OCI-LY1 (cell line): ENCODE data around the gene NCAPH2.

Experiments
- H2AFZ ChIP-seq: fragments of 200-600 bp; sonication (generic), shearing (Covaris generic); 2 replicates; pipeline ENCODE4 v1.6.0; 2014; ENCODE audit warnings: antibody characterized with exemption, mild to moderate bottlenecking, low read length
- H3F3A ChIP-seq: fragments of 200-600 bp; sonication (generic), shearing (Covaris generic); 2 replicates; pipeline ENCODE4 v1.6.0; 2014; ENCODE audit warnings: mild to moderate bottlenecking, antibody characterized with exemption, low read length, moderate library complexity; ENCODE audit not compliant: insufficient read depth
- H3K27ac ChIP-seq: fragments of 200-600 bp; sonication (generic); 2 replicates; pipeline ENCODE4 v1.5.1; 2014; ENCODE audit warnings: low read length, mixed run types, mild to moderate bottlenecking, low read depth; ENCODE audit not compliant: poor library complexity, severe bottlenecking
- H3K27me3 ChIP-seq: fragments of 200-600 bp; sonication (generic); 2 replicates; pipeline ENCODE4 v1.6.0; 2014; ENCODE audit warnings: antibody characterized with exemption, mild to moderate bottlenecking, low read length, moderate library complexity; ENCODE audit not compliant: insufficient read depth
- H3K36me3 ChIP-seq: fragments of 200-600 bp; sonication (generic); 2 replicates; pipeline ENCODE4 v1.6.1; 2014; ENCODE audit warnings: mild to moderate bottlenecking, antibody characterized with exemption, low read length, moderate library complexity, mixed read lengths; ENCODE audit not compliant: insufficient read depth
- H3K4me1 ChIP-seq: fragments of 200-600 bp; sonication (generic); 2 replicates; pipeline ENCODE4 v1.5.1; 2014; ENCODE audit warnings: mild to moderate bottlenecking, low read length, moderate library complexity; ENCODE audit not compliant: insufficient read depth, severe bottlenecking
- H3K4me2 ChIP-seq: fragments of 200-600 bp; sonication (generic), shearing (Covaris generic); 2 replicates; pipeline ENCODE4 v1.6.1; 2014; ENCODE audit warnings: low read length
- H3K4me3 ChIP-seq: fragments of 200-600 bp; sonication (generic); 2 replicates; pipeline ENCODE4 v1.5.1; 2014; ENCODE audit warnings: low read length, low read depth, mild to moderate bottlenecking, mixed read lengths; ENCODE audit not compliant: poor library complexity, severe bottlenecking
- H3K79me2 ChIP-seq: fragments of 200-600 bp; shearing (Covaris generic); 2 replicates; pipeline ENCODE4 v1.6.1; 2016; ENCODE audit warnings: mixed run types, low read length, mixed read lengths; ENCODE audit not compliant: insufficient read depth
- H3K9ac ChIP-seq: fragments of 200-600 bp; sonication (generic), shearing (Covaris generic); 2 replicates; pipeline ENCODE4 v1.6.1; 2014; ENCODE audit warnings: mild to moderate bottlenecking, low read length, mixed read lengths
- H3K9me2 ChIP-seq: fragments of 200-600 bp; sonication (generic), shearing (Covaris generic); 2 replicates; pipeline ENCODE4 v1.6.1; 2014; ENCODE audit warnings: low read depth, mild to moderate bottlenecking, low read length, mixed read lengths
- H3K9me3 ChIP-seq: fragments of 200-600 bp; shearing (Covaris generic); 2 replicates; pipeline ENCODE4 v1.6.1; 2014; ENCODE audit warnings: low read length, mixed read lengths
- H4K20me1 ChIP-seq: fragments of 200-600 bp; sonication (generic), shearing (Covaris generic); 2 replicates; pipeline ENCODE4 v1.6.0; 2016; ENCODE audit warnings: mild to moderate bottlenecking, low read length; ENCODE audit not compliant: insufficient read depth
- EZH2 ChIP-seq: fragments of 200-600 bp; sonication (generic), shearing (Covaris generic); IDR thresholded peaks from 2 replicates; pipeline ENCODE4 v1.8.0; 2017; ENCODE audit warnings: borderline replicate concordance, mixed run types, mild to moderate bottlenecking, antibody characterized with exemption, low read length, moderate library complexity, mixed read lengths
- TF ChIP-seq, protein P1 (sequence below): fragments of 200-600 bp; sonication (generic), shearing (Covaris generic); IDR thresholded peaks from 2 replicates; pipeline ENCODE4 v1.5.1; 2017; ENCODE audit warnings: mild to moderate bottlenecking, antibody characterized with exemption, low read length, moderate library complexity, mixed read lengths

Gene NCAPH2

GRCh38 chr22:50526834-50527801 is 19.1 kb downstream of the NCAPH2 start:
- H3K4me3 ChIP-seq = peak overlapping the region; percentile 68
- H3K79me2 ChIP-seq = no peaks in the 10 kb centered on the region
- no peak overlapping the region for H2AFZ ChIP-seq
- H3F3A ChIP-seq = peaks cover 4% of the 10 kb centered on the region; the same call in 1 of the 2 replicates
- H3K4me1 ChIP-seq = peaks cover 49% of the 10 kb centered on the region
- H3K9ac ChIP-seq = peak overlapping the region; percentile 78
- peaks cover 28% of the 10 kb centered on the region; the same call in 1 of the 2 replicates for H3K36me3 ChIP-seq
- no peaks in the 10 kb centered on the region for H4K20me1 ChIP-seq
- no peaks in the 10 kb centered on the region for H3K27me3 ChIP-seq
- H3K9me2 ChIP-seq = no peaks in the 10 kb centered on the region
- H3K9me3 ChIP-seq = no peaks in the 10 kb centered on the region
- TF ChIP-seq, protein P1, sequence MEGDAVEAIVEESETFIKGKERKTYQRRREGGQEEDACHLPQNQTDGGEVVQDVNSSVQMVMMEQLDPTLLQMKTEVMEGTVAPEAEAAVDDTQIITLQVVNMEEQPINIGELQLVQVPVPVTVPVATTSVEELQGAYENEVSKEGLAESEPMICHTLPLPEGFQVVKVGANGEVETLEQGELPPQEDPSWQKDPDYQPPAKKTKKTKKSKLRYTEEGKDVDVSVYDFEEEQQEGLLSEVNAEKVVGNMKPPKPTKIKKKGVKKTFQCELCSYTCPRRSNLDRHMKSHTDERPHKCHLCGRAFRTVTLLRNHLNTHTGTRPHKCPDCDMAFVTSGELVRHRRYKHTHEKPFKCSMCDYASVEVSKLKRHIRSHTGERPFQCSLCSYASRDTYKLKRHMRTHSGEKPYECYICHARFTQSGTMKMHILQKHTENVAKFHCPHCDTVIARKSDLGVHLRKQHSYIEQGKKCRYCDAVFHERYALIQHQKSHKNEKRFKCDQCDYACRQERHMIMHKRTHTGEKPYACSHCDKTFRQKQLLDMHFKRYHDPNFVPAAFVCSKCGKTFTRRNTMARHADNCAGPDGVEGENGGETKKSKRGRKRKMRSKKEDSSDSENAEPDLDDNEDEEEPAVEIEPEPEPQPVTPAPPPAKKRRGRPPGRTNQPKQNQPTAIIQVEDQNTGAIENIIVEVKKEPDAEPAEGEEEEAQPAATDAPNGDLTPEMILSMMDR = no peak
- H3K27ac ChIP-seq = peak overlapping the region; percentile 66
- H3K4me2 ChIP-seq = peak overlapping the region; percentile 84

- H3K9ac ChIP-seq = no peak overlapping the region
- H3K27ac ChIP-seq = peak overlapping the region; percentile 66
- peaks cover 4% of the 10 kb centered on the region; the same call in 1 of the 2 replicates for H3F3A ChIP-seq
- no peak overlapping the region for H3K4me3 ChIP-seq
- H3K79me2 ChIP-seq = no peaks in the 10 kb centered on the region
- H2AFZ ChIP-seq = no peak overlapping the region
- H3K4me2 ChIP-seq = no peak overlapping the region
- peaks cover 58% of the 10 kb centered on the region for H3K4me1 ChIP-seq
- no peaks in the 10 kb centered on the region for H3K9me2 ChIP-seq
- H3K9me3 ChIP-seq = no peaks in the 10 kb centered on the region
- H3K27me3 ChIP-seq = no peaks in the 10 kb centered on the region
- H3K36me3 ChIP-seq = peaks cover 18% of the 10 kb centered on the region; the same call in 1 of the 2 replicates
- TF ChIP-seq, protein P1 = no peak
- no peak for TF ChIP-seq EZH2
- H4K20me1 ChIP-seq = no peaks in the 10 kb centered on the region
Measured at GRCh38 chr22:50527921-50528681, 20.1 kb downstream of the NCAPH2 start.

DNA sequence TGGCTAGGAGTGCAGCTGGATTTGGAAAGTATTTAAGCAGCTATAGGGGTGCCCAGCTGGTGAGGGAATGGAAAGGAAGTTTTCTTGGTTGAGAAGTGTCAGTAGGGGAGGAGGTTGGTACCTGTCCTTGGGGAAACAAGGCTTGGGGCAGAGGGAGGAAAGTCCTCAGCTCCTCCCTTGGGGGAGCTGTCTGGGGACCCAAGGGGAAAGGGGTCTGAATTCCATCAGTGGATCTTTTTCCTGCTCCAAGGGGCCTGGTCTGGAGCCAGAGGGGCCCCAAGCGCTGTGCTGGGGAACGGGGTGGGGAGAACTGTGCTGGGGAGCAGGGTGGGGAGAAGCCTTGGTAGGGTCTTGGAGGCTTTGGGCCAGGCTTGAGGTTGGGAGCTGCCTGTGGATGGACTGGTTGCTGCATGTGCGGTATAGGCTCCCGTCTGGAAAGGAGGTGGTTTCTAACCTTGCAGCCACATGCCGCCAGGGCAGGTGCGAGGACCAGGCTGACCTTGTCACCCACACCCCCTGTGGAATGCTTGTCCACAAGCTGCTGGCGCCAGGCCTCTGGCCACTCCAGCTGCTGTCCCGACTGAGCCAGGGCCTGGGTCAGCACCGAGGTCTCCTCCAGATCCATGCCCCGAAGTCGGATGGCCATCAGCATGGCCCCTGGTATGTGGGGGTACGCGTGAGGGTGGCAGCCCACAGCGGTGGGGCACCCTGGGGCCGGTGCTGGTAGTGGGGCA is 20.8 kb downstream of the NCAPH2 start:
- no peaks in the 10 kb centered on the region for H4K20me1 ChIP-seq
- H3K9ac ChIP-seq = no peak overlapping the region
- peaks cover 60% of the 10 kb centered on the region for H3K4me1 ChIP-seq
- H3K4me2 ChIP-seq = peak overlapping the region; percentile 85; the same call in 1 of the 2 replicates
- peak overlapping the region; percentile 80 for H3K4me3 ChIP-seq
- H3K27ac ChIP-seq = no peak overlapping the region
- no peak overlapping the region for H2AFZ ChIP-seq
- H3K27me3 ChIP-seq = no peaks in the 10 kb centered on the region
- peaks cover 4% of the 10 kb centered on the region; the same call in 1 of the 2 replicates for H3F3A ChIP-seq
- H3K79me2 ChIP-seq = no peaks in the 10 kb centered on the region
- no peaks in the 10 kb centered on the region for H3K9me3 ChIP-seq
- H3K9me2 ChIP-seq = no peaks in the 10 kb centered on the region
- H3K36me3 ChIP-seq = peaks cover 10% of the 10 kb centered on the region; the same call in 1 of the 2 replicates
- TF ChIP-seq, protein P1 = no peak
- no peak for TF ChIP-seq EZH2
